NK-92 treated with Interleukin-12 subunit alpha and Interleukin-12 subunit beta, amount 100 ng/mL, for 24 hours (cell line): ENCODE data around the gene CHST1.

ENCODE experiments used
- DNase-seq: peaks from one replicate; lab custom pipeline; 2025; lab: John Stamatoyannopoulos, UW

The CHST1 gene

GRCh38 chr11:45644981-45645889 is 20.2 kb downstream of the CHST1 start:
- DNase-seq = no peak

GRCh38 chr11:45643598-45644260 is 21.7 kb downstream of the CHST1 start:
- DNase-seq = peak; percentile 7

GRCh38 chr11:45641961-45642360 is 23.5 kb downstream of the CHST1 start:
- no peak for DNase-seq

- no peak for DNase-seq
Observed at GRCh38 chr11:45638051-45638450, 27.4 kb downstream of the CHST1 start.

GRCh38 chr11:45635907-45636306 is 29.5 kb downstream of the CHST1 start:
- no peak for DNase-seq

GRCh38 chr11:45625611-45626010 is 39.8 kb downstream of the CHST1 start:
- DNase-seq = no peak

- no peak for DNase-seq
Observed at GRCh38 chr11:45624095-45624494, 41.3 kb downstream of the CHST1 start.

- no peak for DNase-seq
Observed at GRCh38 chr11:45622861-45623260, 42.6 kb downstream of the CHST1 start.

- no peak for DNase-seq
Observed at GRCh38 chr11:45622283-45622682, 43.1 kb downstream of the CHST1 start.

GRCh38 chr11:45621588-45621987 is 43.8 kb downstream of the CHST1 start:
- DNase-seq = no peak

GRCh38 chr11:45620243-45620642 is 45.2 kb downstream of the CHST1 start:
- no peak for DNase-seq

- DNase-seq = no peak
Observed at GRCh38 chr11:45618897-45619296, 46.5 kb downstream of the CHST1 start.

GRCh38 chr11:45617871-45618601 is 47.4 kb downstream of the CHST1 start:
- no peak for DNase-seq

- DNase-seq = no peak
Observed at GRCh38 chr11:45616802-45617549, 48.4 kb downstream of the CHST1 start.

GRCh38 chr11:45615182-45615792 is 50.1 kb downstream of the CHST1 start:
- DNase-seq = no peak

- DNase-seq = no peak
Observed at GRCh38 chr11:45614196-45614828, 51.1 kb downstream of the CHST1 start.

- DNase-seq = no peak
Observed at GRCh38 chr11:45610627-45611026, 54.8 kb downstream of the CHST1 start.

GRCh38 chr11:45609902-45610301 is 55.5 kb downstream of the CHST1 start:
- DNase-seq = no peak

GRCh38 chr11:45609337-45609736 is 56.1 kb downstream of the CHST1 start:
- no peak for DNase-seq

- no peak for DNase-seq
Observed at GRCh38 chr11:45607995-45608394, 57.4 kb downstream of the CHST1 start.
